Bronchial epithelial cell (primary cell): ENCODE results near the gene FTSJ3. TPM values are rescaled to one million over a fixed set of nuclear protein-coding genes. Genes with fewer than 3 reads are reported as not detected.
"Not testable (repeated sequence)": the region's sequence is repeated elsewhere in the genome, so short reads cannot be mapped to it uniquely, and the experiment has no call there.

Experiments
- DNase-seq: peaks from one replicate; pipeline ENCODE4 v3.0.0-alpha.2; 2010; ENCODE audit warnings: low read depth
- FAIRE-seq: peaks from 2 replicates; lab custom pipeline; 2011; peaks lifted over from hg19 to GRCh38; lab: Jason Lieb, UNC
- H3K27me3 ChIP-seq: 2 replicates; pipeline ENCODE4 v1.5.1; 2011; ENCODE audit warnings: low read length; ENCODE audit not compliant: control insufficient read depth, insufficient read depth
- H3K36me3 ChIP-seq: 2 replicates; pipeline ENCODE4 v1.5.1; 2011; ENCODE audit warnings: low read length; ENCODE audit not compliant: control insufficient read depth, insufficient read depth
- H3K4me3 ChIP-seq: 2 replicates; pipeline ENCODE4 v1.5.1; 2011; ENCODE audit warnings: mild to moderate bottlenecking, low read depth, low read length, control low read depth
- CTCF ChIP-seq: IDR thresholded peaks from 2 replicates; pipeline ENCODE4 v1.5.1; 2011; ENCODE audit warnings: mild to moderate bottlenecking, moderate library complexity, low read length, control low read depth, inconsistent platforms; ENCODE audit not compliant: insufficient read depth, severe bottlenecking
- total RNA-seq: library from RNA; depleted of rRNA; stranded (reverse); fragments of >200 nt; gene quantifications from 2 replicates; pipeline ENCODE4 v1.2.1, GENCODE V29; 2014

FTSJ3 gene
- total RNA-seq, 1 donor from 2014 or later: 43.4 TPM

GRCh38 chr17:63859257-63859656 is 31.8 kb upstream of the FTSJ3 start:
- no peak for FAIRE-seq
- no peak for DNase-seq
- Histone ChIP-seq H3K4me3 (no peak overlapping the region), H3K36me3 (peaks cover 1% of the 10 kb centered on the region), H3K27me3 (peaks cover 6% of the 10 kb centered on the region)
- TF ChIP-seq CTCF: no peak

- H3K27me3 ChIP-seq, FAIRE-seq, H3K4me3 ChIP-seq, H3K36me3 ChIP-seq, DNase-seq: not testable (repeated sequence)
These were observed 29.0 kb upstream of the FTSJ3 start for GRCh38 chr17:63856425-63856824.

GRCh38 chr17:63855185-63855584 is 27.7 kb upstream of the FTSJ3 start:
- peaks cover 1% of the 10 kb centered on the region for H3K36me3 ChIP-seq
- no peak overlapping the region for H3K4me3 ChIP-seq
- no peak for TF ChIP-seq CTCF
- FAIRE-seq (no peak), DNase-seq (no peak)
- peaks cover 6% of the 10 kb centered on the region for H3K27me3 ChIP-seq

- Histone ChIP-seq H3K27me3 (peaks cover 3% of the 10 kb centered on the region), H3K36me3 (peaks cover 1% of the 10 kb centered on the region), H3K4me3 (no peak overlapping the region)
- no peak for DNase-seq
- no peak for TF ChIP-seq CTCF
- FAIRE-seq: no peak
These were observed 27.2 kb upstream of the FTSJ3 start for GRCh38 chr17:63854709-63855108.

- Histone ChIP-seq H3K36me3 (no peaks in the 10 kb centered on the region), H3K27me3 (no peaks in the 10 kb centered on the region), H3K4me3 (no peak overlapping the region)
- TF ChIP-seq CTCF: no peak
- DNase-seq (no peak), FAIRE-seq (no peak)
These were observed 25.8 kb upstream of the FTSJ3 start for GRCh38 chr17:63853260-63853659.

GRCh38 chr17:63850401-63850800 is 22.9 kb upstream of the FTSJ3 start:
- DNase-seq (no peak), FAIRE-seq (no peak)
- no peaks in the 10 kb centered on the region for H3K36me3 ChIP-seq
- no peak overlapping the region for H3K4me3 ChIP-seq
- no peak for TF ChIP-seq CTCF
- H3K27me3 ChIP-seq: no peaks in the 10 kb centered on the region
